ENCODE measurements around the gene BSND. TPM values are rescaled to one million over a fixed set of nuclear protein-coding genes. Genes with fewer than 3 reads are reported as not detected.

BSND gene
- total RNA-seq, 1 experiment from 2014 or later, result not detected

- no peaks in the 10 kb centered on the region for H3K9me3 ChIP-seq (ENCODE audit: low read depth, low read length, poor library complexity, severe bottlenecking)
- intact Hi-C loops (cut with micrococcal nuclease; ENCODE audit: unreplicated experiment), result no loop called here
- no peak overlapping the region for H3K27ac ChIP-seq (ENCODE audit: low read depth, low read length, poor library complexity, severe bottlenecking)
- H3K27me3 ChIP-seq (replicated peaks; ENCODE audit: insufficient read depth, low read depth, low read length, poor library complexity), result no peaks in the 10 kb centered on the region
- DNase-seq (ENCODE audit: low spot score), result no peak
- no peak for TF ChIP-seq CTCF (conservative IDR thresholded peaks at IDR 0.05; ENCODE audit: low read depth, low read length)
- no peak for TF ChIP-seq EZH2 (IDR thresholded peaks at IDR 0.05; ENCODE audit: borderline replicate concordance, low read depth, low read length, poor library complexity, severe bottlenecking)
- ChIA-PET POLR2A (ENCODE audit: low non-redundant PET) (no interaction called here), CTCF (interaction anchor here (0.6 kb wide), 1 partner anchor 83 kb away, joined by 5 read pairs; no protein-coding TSS in a partner anchor)
- no peak overlapping the region for H3K4me3 ChIP-seq (ENCODE audit: low read depth, low read length, poor library complexity, severe bottlenecking)
- H3K36me3 ChIP-seq (ENCODE audit: insufficient read depth, low read length, poor library complexity, severe bottlenecking), result no peaks in the 10 kb centered on the region
- BruUV-seq (replicated peaks), result no TSS peak
- peaks cover 6% of the 10 kb centered on the region for H3K4me1 ChIP-seq (ENCODE audit: insufficient read depth, low read length, poor library complexity, severe bottlenecking)
These were observed 26.3 kb upstream of the BSND start for GRCh38 chr1:54972436-54972835.

- H3K27ac ChIP-seq (ENCODE audit: low read depth, low read length, poor library complexity, severe bottlenecking), result no peak overlapping the region
- no TSS peak for BruUV-seq (replicated peaks)
- H3K27me3 ChIP-seq (replicated peaks; ENCODE audit: insufficient read depth, low read depth, low read length, poor library complexity), result no peaks in the 10 kb centered on the region
- no peaks in the 10 kb centered on the region for H3K36me3 ChIP-seq (ENCODE audit: insufficient read depth, low read length, poor library complexity, severe bottlenecking)
- ChIA-PET POLR2A (ENCODE audit: low non-redundant PET) (no interaction called here), CTCF (interaction anchor here (0.6 to 0.9 kb wide), 2 partner anchors 49 to 84 kb away, joined by 5 to 6 read pairs; no protein-coding TSS in a partner anchor)
- no peaks in the 10 kb centered on the region for H3K9me3 ChIP-seq (ENCODE audit: low read depth, low read length, poor library complexity, severe bottlenecking)
- peaks cover 6% of the 10 kb centered on the region for H3K4me1 ChIP-seq (ENCODE audit: insufficient read depth, low read length, poor library complexity, severe bottlenecking)
- intact Hi-C loops (cut with micrococcal nuclease; ENCODE audit: unreplicated experiment), result no loop called here
- H3K4me3 ChIP-seq (ENCODE audit: low read depth, low read length, poor library complexity, severe bottlenecking), result no peak overlapping the region
- TF ChIP-seq EZH2 (IDR thresholded peaks at IDR 0.05; ENCODE audit: borderline replicate concordance, low read depth, low read length, poor library complexity, severe bottlenecking) (no peak), CTCF (conservative IDR thresholded peaks at IDR 0.05; ENCODE audit: low read depth, low read length) (peak; percentile 55)
- peak; percentile 33 for DNase-seq (ENCODE audit: low spot score)
These were observed 25.4 kb upstream of the BSND start for GRCh38 chr1:54973205-54973921.

GRCh38 chr1:54975356-54976108, 23.2 kb upstream of the BSND start:
- no peak for TF ChIP-seq CTCF (conservative IDR thresholded peaks at IDR 0.05; ENCODE audit: low read depth, low read length)
- TF ChIP-seq EZH2 (IDR thresholded peaks at IDR 0.05; ENCODE audit: borderline replicate concordance, low read depth, low read length, poor library complexity, severe bottlenecking), result no peak
- H3K27ac ChIP-seq (ENCODE audit: low read depth, low read length, poor library complexity, severe bottlenecking), result no peak overlapping the region
- H3K27me3 ChIP-seq (replicated peaks; ENCODE audit: insufficient read depth, low read depth, low read length, poor library complexity), result peaks cover 6% of the 10 kb centered on the region
- BruUV-seq (replicated peaks), result no TSS peak
- peaks cover 6% of the 10 kb centered on the region for H3K4me1 ChIP-seq (ENCODE audit: insufficient read depth, low read length, poor library complexity, severe bottlenecking)
- no peak overlapping the region for H3K4me3 ChIP-seq (ENCODE audit: low read depth, low read length, poor library complexity, severe bottlenecking)
- H3K9me3 ChIP-seq (ENCODE audit: low read depth, low read length, poor library complexity, severe bottlenecking), result no peaks in the 10 kb centered on the region
- H3K36me3 ChIP-seq (ENCODE audit: insufficient read depth, low read length, poor library complexity, severe bottlenecking), result no peaks in the 10 kb centered on the region
- ChIA-PET CTCF (no interaction called here), POLR2A (ENCODE audit: low non-redundant PET) (no interaction called here)
- DNase-seq (ENCODE audit: low spot score), result no peak
- intact Hi-C loops (cut with micrococcal nuclease; ENCODE audit: unreplicated experiment), result no loop called here
